ENCODE measurements around the gene MTLN.
"Not testable (repeated sequence)": the region's sequence is repeated elsewhere in the genome, so short reads cannot be mapped to it uniquely, and the experiment has no call there.

MTLN gene

GRCh38 chr2:110211938-110212858 lies at the start of gene MTLN:
Gene MTLN (minus strand): TSS chr2:110212547. CDS start chr2:110212525, 22 bp downstream.
- no peaks in the 10 kb centered on the region for H3K9me3 ChIP-seq (ENCODE audit: control insufficient read depth, low read depth, low read length)
- no peaks in the 10 kb centered on the region for H3K36me3 ChIP-seq (ENCODE audit: control insufficient read depth, low read depth, low read length)
- peak within 1 kb of the TSS; percentile 83 for H3K9ac ChIP-seq (ENCODE audit: low read length)
- no peaks in the 10 kb centered on the region for H3K27me3 ChIP-seq (ENCODE audit: control insufficient read depth, insufficient read depth, low read length)
- H3K4me3 ChIP-seq (ENCODE audit: low read length): peak within 1 kb of the TSS; percentile 92
- peak within 1 kb of the TSS; percentile 70 for H3K27ac ChIP-seq (ENCODE audit: low read length)
- no peaks in the 10 kb centered on the region for H3K4me1 ChIP-seq (ENCODE audit: control insufficient read depth, low read depth, low read length)

GRCh38 chr2:110261910-110262309 lies 49.6 kb upstream of the MTLN start:
- H3K4me3 ChIP-seq (ENCODE audit: low read length): not testable (repeated sequence)

GRCh38 chr2:110248081-110248795 lies 35.9 kb upstream of the MTLN start:
- not testable (repeated sequence) for H3K9ac ChIP-seq (ENCODE audit: low read length)

More at GRCh38 chr2:110261910-110262309, 49.6 kb upstream of the MTLN start:
- not testable (repeated sequence) for H3K9me3 ChIP-seq (ENCODE audit: control insufficient read depth, low read depth, low read length); H3K27ac ChIP-seq (ENCODE audit: low read length); H3K36me3 ChIP-seq (ENCODE audit: control insufficient read depth, low read depth, low read length); H3K27me3 ChIP-seq (ENCODE audit: control insufficient read depth, insufficient read depth, low read length); H3K4me1 ChIP-seq (ENCODE audit: control insufficient read depth, low read depth, low read length); H3K9ac ChIP-seq (ENCODE audit: low read length)

DNA sequence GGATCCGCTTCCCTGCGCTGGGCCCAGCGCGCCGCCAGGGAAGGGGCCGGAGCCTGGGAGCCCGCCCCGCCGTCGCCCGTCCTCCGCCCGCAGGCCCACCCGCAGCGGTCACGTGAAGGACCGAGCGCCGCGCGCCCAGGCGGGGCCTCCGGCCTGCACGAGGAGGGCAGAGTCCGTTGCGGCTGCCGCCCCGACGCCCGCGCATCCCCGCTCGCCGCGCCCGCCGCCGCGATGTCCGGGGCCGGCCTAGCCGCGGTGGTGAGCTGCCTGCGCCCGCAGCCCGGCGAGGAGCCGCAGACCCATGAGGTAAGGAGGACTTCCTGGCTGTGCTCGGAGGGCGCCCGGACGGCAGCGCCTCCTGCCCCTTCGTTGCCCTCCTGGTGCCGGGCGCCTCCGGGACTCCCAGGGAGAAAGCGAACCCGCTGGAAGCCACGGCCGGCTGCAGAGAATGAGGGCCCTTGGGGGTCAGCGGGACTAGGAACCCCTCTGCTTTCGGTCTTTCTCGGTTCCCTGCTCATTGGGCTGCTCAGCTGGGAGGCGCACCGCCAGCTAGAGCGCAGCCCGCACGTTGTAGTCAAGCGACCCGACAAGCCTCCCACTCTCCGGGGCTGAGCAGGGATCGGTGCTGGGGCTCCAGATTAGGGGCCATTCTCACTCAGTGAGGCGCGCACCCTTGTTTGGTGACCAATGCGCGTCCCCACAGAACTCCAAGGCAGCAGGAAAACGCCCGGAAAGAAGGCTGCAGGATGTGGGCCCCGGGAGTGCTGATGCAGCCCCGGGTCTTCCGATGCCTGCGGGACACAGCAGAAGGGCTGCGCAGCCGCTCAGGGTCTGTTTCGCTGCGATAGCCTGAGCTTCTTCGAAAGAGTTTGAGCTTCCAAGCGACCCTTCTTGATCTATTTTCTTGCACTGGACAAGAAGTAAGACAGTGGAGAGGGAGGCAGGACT lies 33.4 kb upstream of the MTLN start:
- not testable (repeated sequence) for H3K9ac ChIP-seq (ENCODE audit: low read length); H3K9me3 ChIP-seq (ENCODE audit: control insufficient read depth, low read depth, low read length); H3K27ac ChIP-seq (ENCODE audit: low read length); H3K4me1 ChIP-seq (ENCODE audit: control insufficient read depth, low read depth, low read length); H3K4me3 ChIP-seq (ENCODE audit: low read length); H3K36me3 ChIP-seq (ENCODE audit: control insufficient read depth, low read depth, low read length); H3K27me3 ChIP-seq (ENCODE audit: control insufficient read depth, insufficient read depth, low read length)

More at GRCh38 chr2:110248081-110248795, 35.9 kb upstream of the MTLN start:
- H3K9me3 ChIP-seq (ENCODE audit: control insufficient read depth, low read depth, low read length); H3K4me1 ChIP-seq (ENCODE audit: control insufficient read depth, low read depth, low read length); H3K27me3 ChIP-seq (ENCODE audit: control insufficient read depth, insufficient read depth, low read length); H3K36me3 ChIP-seq (ENCODE audit: control insufficient read depth, low read depth, low read length); H3K4me3 ChIP-seq (ENCODE audit: low read length); H3K27ac ChIP-seq (ENCODE audit: low read length): not testable (repeated sequence)

GRCh38 chr2:110243283-110243682 lies 30.9 kb upstream of the MTLN start:
- not testable (repeated sequence) for H3K9me3 ChIP-seq (ENCODE audit: control insufficient read depth, low read depth, low read length); H3K27ac ChIP-seq (ENCODE audit: low read length); H3K4me1 ChIP-seq (ENCODE audit: control insufficient read depth, low read depth, low read length); H3K9ac ChIP-seq (ENCODE audit: low read length); H3K27me3 ChIP-seq (ENCODE audit: control insufficient read depth, insufficient read depth, low read length); H3K36me3 ChIP-seq (ENCODE audit: control insufficient read depth, low read depth, low read length); H3K4me3 ChIP-seq (ENCODE audit: low read length)

DNA sequence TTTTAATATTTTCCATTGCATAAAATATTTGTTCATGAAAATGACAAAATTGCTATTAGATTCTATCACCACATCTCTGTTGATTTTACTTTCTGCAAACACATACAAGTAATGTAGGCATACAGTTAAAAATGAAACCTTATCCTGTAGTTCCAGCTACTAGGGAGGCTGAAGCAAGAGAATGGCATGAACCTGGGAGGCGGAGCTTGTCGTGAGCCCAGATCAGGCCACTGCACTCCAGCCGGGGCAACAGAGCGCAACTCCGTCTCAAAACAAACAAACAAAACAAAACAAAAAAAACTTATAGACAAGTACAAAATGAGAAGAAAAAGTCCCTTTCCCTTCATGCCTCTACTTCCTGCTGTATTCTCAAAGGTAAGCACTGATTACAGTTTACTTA lies 22.2 kb upstream of the MTLN start:
- H3K36me3 ChIP-seq (ENCODE audit: control insufficient read depth, low read depth, low read length); H3K27ac ChIP-seq (ENCODE audit: low read length); H3K4me1 ChIP-seq (ENCODE audit: control insufficient read depth, low read depth, low read length); H3K9me3 ChIP-seq (ENCODE audit: control insufficient read depth, low read depth, low read length); H3K4me3 ChIP-seq (ENCODE audit: low read length); H3K27me3 ChIP-seq (ENCODE audit: control insufficient read depth, insufficient read depth, low read length); H3K9ac ChIP-seq (ENCODE audit: low read length): not testable (repeated sequence)

DNA sequence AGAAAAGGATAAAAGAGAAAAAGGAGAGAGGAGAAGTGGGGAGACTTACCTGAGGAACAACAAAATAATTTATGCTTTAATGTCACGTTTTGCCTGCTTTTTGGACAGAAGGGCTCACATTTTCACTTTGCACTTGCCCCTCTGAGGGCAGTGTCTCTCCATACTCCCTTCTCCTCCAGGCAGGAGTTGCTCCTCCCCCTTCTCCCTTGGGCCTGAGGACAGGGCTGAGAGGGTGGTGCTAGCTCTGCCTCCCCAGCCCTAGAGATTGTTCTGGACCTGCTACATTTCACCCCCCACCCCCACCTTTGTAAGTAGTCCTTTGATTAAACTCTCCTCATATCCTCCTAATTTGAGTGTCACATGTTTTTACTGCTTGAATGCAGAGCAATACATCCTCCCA lies 17.5 kb upstream of the MTLN start:
- not testable (repeated sequence) for H3K9me3 ChIP-seq (ENCODE audit: control insufficient read depth, low read depth, low read length); H3K9ac ChIP-seq (ENCODE audit: low read length); H3K27me3 ChIP-seq (ENCODE audit: control insufficient read depth, insufficient read depth, low read length); H3K4me3 ChIP-seq (ENCODE audit: low read length); H3K27ac ChIP-seq (ENCODE audit: low read length); H3K36me3 ChIP-seq (ENCODE audit: control insufficient read depth, low read depth, low read length); H3K4me1 ChIP-seq (ENCODE audit: control insufficient read depth, low read depth, low read length)

- not testable (repeated sequence) for H3K36me3 ChIP-seq (ENCODE audit: control insufficient read depth, low read depth, low read length); H3K9me3 ChIP-seq (ENCODE audit: control insufficient read depth, low read depth, low read length); H3K27me3 ChIP-seq (ENCODE audit: control insufficient read depth, insufficient read depth, low read length); H3K4me3 ChIP-seq (ENCODE audit: low read length); H3K4me1 ChIP-seq (ENCODE audit: control insufficient read depth, low read depth, low read length); H3K9ac ChIP-seq (ENCODE audit: low read length); H3K27ac ChIP-seq (ENCODE audit: low read length)
Observed at GRCh38 chr2:110222626-110223025, 10.3 kb upstream of the MTLN start.

GRCh38 chr2:110221938-110222337 lies 9.6 kb upstream of the MTLN start:
- Histone ChIP-seq H3K27me3 (ENCODE audit: control insufficient read depth, insufficient read depth, low read length) (no peaks in the 10 kb centered on the region), H3K36me3 (ENCODE audit: control insufficient read depth, low read depth, low read length) (no peaks in the 10 kb centered on the region), H3K9ac (ENCODE audit: low read length) (no peak overlapping the region), H3K4me3 (ENCODE audit: low read length) (no peak overlapping the region), H3K9me3 (ENCODE audit: control insufficient read depth, low read depth, low read length) (no peaks in the 10 kb centered on the region), H3K4me1 (ENCODE audit: control insufficient read depth, low read depth, low read length) (peaks cover 9% of the 10 kb centered on the region), H3K27ac (ENCODE audit: low read length) (no peak overlapping the region)

DNA sequence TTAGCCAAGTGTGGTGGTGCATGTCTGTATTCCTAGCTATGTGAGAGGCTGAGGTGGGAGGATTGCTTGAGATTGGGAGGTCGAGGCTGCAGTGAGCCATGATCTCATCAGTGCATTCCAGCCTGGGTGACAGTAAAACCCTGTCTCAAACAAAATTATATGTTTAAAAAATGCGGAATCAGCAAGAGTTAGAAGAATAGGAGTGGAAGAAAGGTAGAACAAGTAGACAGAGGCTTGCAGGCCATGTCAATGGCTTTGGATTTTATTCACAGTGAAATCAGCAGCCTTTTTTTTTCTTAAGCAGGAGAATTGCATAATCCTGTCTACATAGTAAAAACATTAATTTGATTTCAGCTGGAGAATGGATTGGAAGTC lies 7.8 kb upstream of the MTLN start:
- H3K27ac ChIP-seq (ENCODE audit: low read length): no peak overlapping the region
- H3K27me3 ChIP-seq (ENCODE audit: control insufficient read depth, insufficient read depth, low read length): no peaks in the 10 kb centered on the region

DNA sequence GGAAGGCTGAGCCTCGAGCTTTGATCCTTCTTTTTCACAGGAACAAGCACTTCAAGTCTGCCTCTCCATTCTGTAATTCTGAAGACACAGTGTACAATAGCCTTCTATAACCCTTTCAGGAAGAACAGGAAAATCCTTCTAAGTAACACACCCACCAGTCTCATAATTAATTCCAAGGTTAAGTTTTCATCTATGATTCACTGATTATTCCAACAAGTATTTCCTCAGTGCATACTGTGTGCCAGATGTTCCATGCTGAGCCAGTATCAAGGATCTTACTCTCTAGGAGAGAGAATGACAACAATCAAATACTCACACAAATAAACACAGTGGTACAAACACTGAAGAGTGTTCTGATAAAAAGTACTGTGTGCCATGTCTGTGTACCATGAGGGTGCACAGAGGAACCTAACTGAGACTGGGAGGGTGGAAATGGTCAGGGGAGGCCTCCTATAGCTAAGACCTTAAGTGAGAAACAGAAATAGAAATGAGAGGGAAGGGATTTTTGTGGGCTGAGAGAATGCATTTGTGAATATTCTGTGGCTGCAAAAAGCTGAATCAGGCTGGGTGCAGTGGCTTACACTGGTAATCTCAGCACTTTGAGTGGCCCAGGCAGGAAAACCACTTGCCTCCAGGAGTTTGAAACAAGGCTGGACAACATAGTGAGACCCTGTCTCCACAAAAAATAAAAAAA lies 7.3 kb upstream of the MTLN start:
- no peaks in the 10 kb centered on the region for H3K27me3 ChIP-seq (ENCODE audit: control insufficient read depth, insufficient read depth, low read length)
- no peak overlapping the region for H3K9ac ChIP-seq (ENCODE audit: low read length)
- H3K36me3 ChIP-seq (ENCODE audit: control insufficient read depth, low read depth, low read length): no peaks in the 10 kb centered on the region
- H3K4me3 ChIP-seq (ENCODE audit: low read length): no peak overlapping the region
- H3K27ac ChIP-seq (ENCODE audit: low read length): no peak overlapping the region
- H3K9me3 ChIP-seq (ENCODE audit: control insufficient read depth, low read depth, low read length): no peaks in the 10 kb centered on the region
- peaks cover 9% of the 10 kb centered on the region for H3K4me1 ChIP-seq (ENCODE audit: control insufficient read depth, low read depth, low read length)

More for the DNA sequence above, 7.8 kb upstream of the MTLN start:
- Histone ChIP-seq H3K4me1 (ENCODE audit: control insufficient read depth, low read depth, low read length) (peaks cover 9% of the 10 kb centered on the region), H3K4me3 (ENCODE audit: low read length) (no peak overlapping the region), H3K36me3 (ENCODE audit: control insufficient read depth, low read depth, low read length) (no peaks in the 10 kb centered on the region), H3K9ac (ENCODE audit: low read length) (no peak overlapping the region), H3K9me3 (ENCODE audit: control insufficient read depth, low read depth, low read length) (no peaks in the 10 kb centered on the region)
